OCI-LY1 (cell line): Measurements from ENCODE around the gene FBXW11.

ENCODE experiments used
- CTCF ChIP-seq: fragments of 200-600 bp; sonication (generic), shearing (Covaris generic); IDR thresholded peaks from 2 replicates; pipeline ENCODE4 v1.5.1; 2017; ENCODE audit warnings: mild to moderate bottlenecking, antibody characterized with exemption, low read length, moderate library complexity, mixed read lengths
- EZH2 ChIP-seq: fragments of 200-600 bp; sonication (generic), shearing (Covaris generic); IDR thresholded peaks from 2 replicates; pipeline ENCODE4 v1.8.0; 2017; ENCODE audit warnings: borderline replicate concordance, mixed run types, mild to moderate bottlenecking, antibody characterized with exemption, low read length, moderate library complexity, mixed read lengths

DNA sequence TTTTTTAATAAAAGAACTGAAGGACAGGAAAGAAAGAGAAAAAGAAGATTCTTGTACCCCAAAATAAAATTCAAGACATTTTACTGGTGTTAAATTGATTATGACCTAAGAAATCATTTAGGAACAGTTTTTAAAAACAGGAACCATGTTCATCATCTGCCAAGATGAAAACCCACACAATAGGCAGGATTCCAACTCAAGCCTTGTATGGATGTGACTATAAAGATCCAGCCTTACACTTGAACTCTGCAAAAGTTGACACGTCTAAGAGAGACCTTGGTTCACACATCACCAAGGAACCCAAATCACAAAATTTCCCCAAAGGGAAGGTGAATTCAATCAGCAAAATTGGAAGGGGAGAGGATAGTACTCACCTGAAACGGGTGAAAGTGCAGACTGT lies 138.2 kb downstream of the FBXW11 start:
- no peak for TF ChIP-seq CTCF
- TF ChIP-seq EZH2: no peak
